Fibroblast of lung (primary cell): ENCODE results near the gene RADIL. TPM values are rescaled to one million over a fixed set of nuclear protein-coding genes. Genes with fewer than 3 reads are reported as not detected.

Source experiments
- DNase-seq, 2 donors: peaks; one replicate each; pipeline versions ENCODE4 v3.0.0 to v3.0.0-alpha.2; 2010; ENCODE audit warnings: low read depth in 2 of 2
- H2AFZ ChIP-seq: 2 replicates; pipeline ENCODE4 v1.5.1; 2012; ENCODE audit warnings: low read length, control low read depth, inconsistent platforms
- H3K27ac ChIP-seq: 2 replicates; pipeline ENCODE4 v1.5.1; 2011; ENCODE audit warnings: low read length, control low read depth; ENCODE audit not compliant: insufficient read depth
- H3K27me3 ChIP-seq: 2 replicates; pipeline ENCODE4 v1.5.1; 2011; ENCODE audit warnings: mild to moderate bottlenecking, low read length; ENCODE audit not compliant: control insufficient read depth, insufficient read depth
- H3K36me3 ChIP-seq: 2 replicates; pipeline ENCODE4 v1.5.1; 2011; ENCODE audit warnings: low read length; ENCODE audit not compliant: control insufficient read depth, insufficient read depth
- H3K4me1 ChIP-seq: 2 replicates; pipeline ENCODE4 v1.5.1; 2011; ENCODE audit warnings: low read length; ENCODE audit not compliant: control insufficient read depth, insufficient read depth; ENCODE audit errors: extremely low read depth
- H3K4me2 ChIP-seq: 2 replicates; pipeline ENCODE4 v1.5.1; 2011; ENCODE audit warnings: low read length, control low read depth; ENCODE audit not compliant: insufficient read depth; ENCODE audit errors: extremely low read depth
- H3K4me3 ChIP-seq, 4 experiments: fragments of 200-600 bp in 1 of 4; sonication (generic) in 1 of 4; replicated peaks in 1 of 4; 2 replicates each; pipeline ENCODE4 v1.5.1; 2011 to 2016; ENCODE audit warnings: low read length in 4 of 4, low read depth in 3 of 4, mild to moderate bottlenecking in 3 of 4, control low read depth in 2 of 4, inconsistent platforms in 1 of 4, mixed read lengths in 1 of 4; ENCODE audit not compliant: insufficient read depth in 1 of 4; ENCODE audit errors: control extremely low read depth in 1 of 4
- H3K79me2 ChIP-seq: 2 replicates; pipeline ENCODE4 v1.5.1; 2012; ENCODE audit warnings: mild to moderate bottlenecking, low read length, inconsistent platforms; ENCODE audit not compliant: control insufficient read depth, insufficient read depth
- H3K9ac ChIP-seq: 2 replicates; pipeline ENCODE4 v1.5.1; 2011; ENCODE audit warnings: mild to moderate bottlenecking, low read length, control low read depth; ENCODE audit not compliant: insufficient read depth
- H3K9me3 ChIP-seq: 2 replicates; pipeline ENCODE4 v1.5.1; 2012; ENCODE audit warnings: low read depth, low read length; ENCODE audit not compliant: control insufficient read depth, insufficient read depth
- H4K20me1 ChIP-seq: 2 replicates; pipeline ENCODE4 v1.5.1; 2011; ENCODE audit warnings: low read length; ENCODE audit not compliant: control insufficient read depth, insufficient read depth; ENCODE audit errors: extremely low read depth
- EZH2 ChIP-seq: IDR thresholded peaks from 2 replicates; pipeline ENCODE4 v1.5.1; 2012; ENCODE audit warnings: low read length, control low read depth, mild to moderate bottlenecking; ENCODE audit errors: missing control alignments
- polyA plus RNA-seq, 2 donors: library from polyadenylated mRNA; depleted of rRNA in 1 of 2; stranded (reverse) in 1 of 2; unstranded in 1 of 2; fragments of >200 nt; gene quantifications; 2 replicates each; pipeline ENCODE4 v1.2.1, GENCODE V29; 2011 to 2012; ENCODE audit warnings: missing spikeins in 1 of 2
- total RNA-seq: library from RNA; depleted of rRNA; stranded (reverse); fragments of >200 nt; gene quantifications from 2 replicates; pipeline ENCODE4 v1.2.1, GENCODE V29; 2014
- TF ChIP-seq, protein P1 (sequence below), 2 donors: IDR thresholded peaks in 1 of 2; conservative IDR thresholded peaks in 1 of 2; 1 replicate in 1 of 2; 2 replicates in 1 of 2; pipeline ENCODE4 v1.5.1; 2011 to 2012; ENCODE audit warnings: low read length in 2 of 2, control low read depth in 1 of 2, inconsistent platforms in 1 of 2, low read depth in 1 of 2, mild to moderate bottlenecking in 1 of 2

RADIL gene
- total and polyA plus RNA-seq, 2 donors (not counting 1 experiment from before 2014, with no cell fraction given) = 0.33 to 0.85 TPM

DNA sequence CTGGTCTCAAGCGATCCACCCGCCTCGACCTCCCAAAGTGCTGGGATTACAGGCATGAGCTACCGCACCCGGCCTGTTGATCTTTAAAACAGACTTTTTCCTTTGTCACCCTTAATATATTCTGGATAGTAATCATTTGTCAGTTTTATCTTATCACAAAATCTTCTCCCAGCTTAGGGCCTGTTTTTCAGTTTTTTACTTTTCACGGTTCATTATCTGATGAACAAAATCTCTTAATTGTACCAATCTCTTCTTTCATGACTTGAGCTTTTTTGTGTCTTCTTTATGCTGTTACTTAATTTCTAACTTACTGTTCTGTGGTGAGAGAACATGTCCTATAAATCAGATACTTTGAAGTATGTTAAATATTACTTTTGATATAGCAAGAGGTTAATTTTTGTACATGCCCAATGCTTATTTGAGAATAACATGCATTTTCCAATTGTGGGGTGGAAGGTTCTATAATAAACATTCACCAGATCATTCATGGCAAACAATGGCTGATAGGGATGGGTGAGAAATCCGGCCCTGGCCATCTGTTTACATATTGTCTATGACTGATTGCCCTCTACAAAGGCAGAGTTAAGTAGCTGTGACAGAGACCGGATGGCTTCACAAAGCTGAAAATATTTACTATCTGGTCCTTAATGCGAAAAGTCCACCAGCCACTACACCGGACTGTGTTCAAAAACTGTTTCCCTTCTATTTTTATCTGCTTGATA, 27.0 kb downstream of the RADIL start:
- H3K27me3 ChIP-seq = no peaks in the 10 kb centered on the region
- no peak overlapping the region for H3K9ac ChIP-seq
- H3K79me2 ChIP-seq = no peaks in the 10 kb centered on the region
- H4K20me1 ChIP-seq = no peaks in the 10 kb centered on the region
- no peaks in the 10 kb centered on the region for H3K4me1 ChIP-seq
- no peaks in the 10 kb centered on the region for H3K36me3 ChIP-seq
- no peak overlapping the region for H3K27ac ChIP-seq
- H3K4me3 ChIP-seq = no peak overlapping the region
- H3K9me3 ChIP-seq = no peaks in the 10 kb centered on the region
- DNase-seq = no peak
- TF ChIP-seq EZH2 = no peak
- TF ChIP-seq, protein P1, sequence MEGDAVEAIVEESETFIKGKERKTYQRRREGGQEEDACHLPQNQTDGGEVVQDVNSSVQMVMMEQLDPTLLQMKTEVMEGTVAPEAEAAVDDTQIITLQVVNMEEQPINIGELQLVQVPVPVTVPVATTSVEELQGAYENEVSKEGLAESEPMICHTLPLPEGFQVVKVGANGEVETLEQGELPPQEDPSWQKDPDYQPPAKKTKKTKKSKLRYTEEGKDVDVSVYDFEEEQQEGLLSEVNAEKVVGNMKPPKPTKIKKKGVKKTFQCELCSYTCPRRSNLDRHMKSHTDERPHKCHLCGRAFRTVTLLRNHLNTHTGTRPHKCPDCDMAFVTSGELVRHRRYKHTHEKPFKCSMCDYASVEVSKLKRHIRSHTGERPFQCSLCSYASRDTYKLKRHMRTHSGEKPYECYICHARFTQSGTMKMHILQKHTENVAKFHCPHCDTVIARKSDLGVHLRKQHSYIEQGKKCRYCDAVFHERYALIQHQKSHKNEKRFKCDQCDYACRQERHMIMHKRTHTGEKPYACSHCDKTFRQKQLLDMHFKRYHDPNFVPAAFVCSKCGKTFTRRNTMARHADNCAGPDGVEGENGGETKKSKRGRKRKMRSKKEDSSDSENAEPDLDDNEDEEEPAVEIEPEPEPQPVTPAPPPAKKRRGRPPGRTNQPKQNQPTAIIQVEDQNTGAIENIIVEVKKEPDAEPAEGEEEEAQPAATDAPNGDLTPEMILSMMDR (conservative IDR thresholded peaks at IDR 0.05 in 1 of 2, IDR thresholded peaks at IDR 0.05 in 1 of 2; ENCODE audit: low read depth in 1 of 2, low read length in 2 of 2) = no peak
- H3K4me2 ChIP-seq = no peak overlapping the region
- H2AFZ ChIP-seq = no peak overlapping the region

GRCh38 chr7:4854916-4855315, 28.6 kb downstream of the RADIL start:
- Histone ChIP-seq H3K36me3 (no peaks in the 10 kb centered on the region), H3K9me3 (no peaks in the 10 kb centered on the region), H3K4me2 (no peak overlapping the region), H3K27me3 (no peaks in the 10 kb centered on the region), H4K20me1 (no peaks in the 10 kb centered on the region), H3K27ac (no peak overlapping the region), H3K4me3 (no peak overlapping the region), H3K9ac (no peak overlapping the region), H2AFZ (no peak overlapping the region), H3K4me1 (no peaks in the 10 kb centered on the region), H3K79me2 (no peaks in the 10 kb centered on the region)
- no peak for TF ChIP-seq EZH2
- TF ChIP-seq, protein P1 (conservative IDR thresholded peaks at IDR 0.05 in 1 of 2, IDR thresholded peaks at IDR 0.05 in 1 of 2; ENCODE audit: low read depth in 1 of 2, low read length in 2 of 2) = no peak
- DNase-seq = peak in 1 of 2 donors; percentile 26

DNA sequence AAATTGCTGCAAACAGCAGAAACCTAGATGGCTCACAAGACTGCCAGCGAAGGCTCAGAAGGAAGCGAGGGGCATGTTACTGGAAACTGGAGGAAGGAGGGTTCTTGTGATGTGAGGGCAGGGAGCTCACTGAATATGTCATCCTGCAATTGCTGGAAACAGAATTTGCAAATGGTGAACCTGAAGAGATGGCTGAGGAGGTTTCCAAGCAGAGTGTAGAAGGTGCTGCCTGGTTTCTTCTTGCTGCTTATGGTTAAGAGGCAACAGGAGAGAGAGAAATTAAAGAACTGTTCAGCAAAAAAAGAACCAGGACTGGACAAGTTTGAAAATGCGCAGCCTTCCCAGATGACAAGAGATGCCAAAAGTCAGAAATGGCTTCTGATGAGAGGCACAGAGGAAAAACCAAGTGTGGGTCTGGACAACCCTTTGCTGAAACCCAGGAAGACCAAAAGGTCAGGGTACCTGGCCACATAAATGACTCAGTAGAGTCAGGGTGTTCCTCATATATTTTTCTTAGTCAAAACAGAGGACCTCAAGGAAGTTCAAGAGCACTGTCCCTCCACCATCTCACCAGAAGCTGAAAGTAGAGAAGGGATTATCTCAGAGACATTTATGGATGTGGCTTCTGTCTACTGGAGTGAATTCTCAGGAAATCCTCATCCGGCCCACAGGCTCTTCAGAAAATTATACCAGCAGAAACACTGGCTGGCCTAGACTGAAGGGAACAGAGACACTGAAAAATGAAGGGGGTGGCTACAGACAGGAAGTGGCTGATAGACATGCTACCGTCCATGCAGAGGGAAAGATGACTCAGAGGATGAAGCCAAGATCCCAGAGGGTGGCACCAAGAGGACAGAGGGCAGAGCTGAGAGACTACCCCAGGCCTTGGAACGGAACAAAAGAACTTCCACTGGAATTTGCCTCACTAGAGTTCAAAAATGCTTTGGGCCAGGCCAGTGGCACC, 31.8 kb downstream of the RADIL start:
- Histone ChIP-seq H3K27ac (no peak overlapping the region), H4K20me1 (no peaks in the 10 kb centered on the region), H3K9me3 (no peaks in the 10 kb centered on the region), H3K9ac (no peak overlapping the region), H3K4me1 (no peaks in the 10 kb centered on the region), H3K4me2 (no peak overlapping the region), H3K36me3 (no peaks in the 10 kb centered on the region), H3K27me3 (no peaks in the 10 kb centered on the region), H3K4me3 (no peak overlapping the region), H2AFZ (no peak overlapping the region), H3K79me2 (no peaks in the 10 kb centered on the region)
- TF ChIP-seq, protein P1 (conservative IDR thresholded peaks at IDR 0.05 in 1 of 2, IDR thresholded peaks at IDR 0.05 in 1 of 2; ENCODE audit: low read depth in 1 of 2, low read length in 2 of 2) = no peak
- TF ChIP-seq EZH2 = no peak
- DNase-seq = peak in 1 of 2 donors; percentile 25
